ENCODE measurements around the gene PTGER3. TPM values are rescaled to one million over a fixed set of nuclear protein-coding genes. Genes with fewer than 3 reads are reported as not detected.

Gene PTGER3
- polyA plus RNA-seq, 3 donors, result 0.29 TPM; not detected in 2

GRCh38 chr1:70970407-70970806 lies 77.2 kb downstream of the PTGER3 start:
- Histone ChIP-seq H3K79me2 (ENCODE audit: insufficient read depth, low read length) (no peaks in the 10 kb centered on the region), H2AFZ (ENCODE audit: insufficient read depth, low read depth, low read length, poor library complexity, severe bottlenecking) (no peak overlapping the region), H3K9ac (ENCODE audit: insufficient read depth, low read length, poor library complexity, severe bottlenecking) (no peak overlapping the region), H3K27me3 (ENCODE audit: control insufficient read depth in 2 of 2, insufficient read depth in 2 of 2, low read length in 2 of 2) (no peaks in the 10 kb centered on the region), H3K9me3 (replicated peaks in 1 of 2; ENCODE audit: control insufficient read depth in 1 of 2, insufficient read depth in 1 of 2, low read length in 2 of 2) (no peaks in the 10 kb centered on the region), H3K4me2 (replicated peaks; ENCODE audit: extremely low read depth, low read length, poor library complexity, severe bottlenecking) (no peak overlapping the region), H3K4me3 (replicated peaks in 1 of 3; ENCODE audit: low read depth in 2 of 3, low read length in 3 of 3) (no peak overlapping the region), H3K4me1 (ENCODE audit: control insufficient read depth in 1 of 2, insufficient read depth in 2 of 2, low read length in 2 of 2) (no peaks in the 10 kb centered on the region), H3K27ac (ENCODE audit: low read depth in 1 of 2, low read length in 2 of 2) (no peak overlapping the region), H3K36me3 (replicated peaks in 1 of 2; ENCODE audit: control insufficient read depth in 1 of 2, insufficient read depth in 2 of 2, low read length in 2 of 2) (no peaks in the 10 kb centered on the region), H4K20me1 (ENCODE audit: insufficient read depth, low read length) (no peaks in the 10 kb centered on the region)
- no peak overlapping the region for H3K4me3 Mint-ChIP-seq
- TF ChIP-seq CTCF (IDR thresholded peaks at IDR 0.05), result no peak
- H3K27ac Mint-ChIP-seq, result no peak overlapping the region
- peaks cover 0 to 3% (median 1%) of the 10 kb centered on the region in 3 donors for H3K27me3 Mint-ChIP-seq (ENCODE audit: low read depth in 3 of 3)
- no peaks in the 10 kb centered on the region for H3K9me3 Mint-ChIP-seq
- no peak for DNase-seq
- no peaks in the 10 kb centered on the region for H3K36me3 Mint-ChIP-seq
- no CpG with 5 or more reads among the region's 4 CpGs for WGBS (ENCODE audit: insufficient coverage)
- H3K4me1 Mint-ChIP-seq, result no peaks in the 10 kb centered on the region
- intact Hi-C loops (cut with micrococcal nuclease), result no loop called here

GRCh38 chr1:70966018-70966638 lies 81.5 kb downstream of the PTGER3 start:
- H3K27ac Mint-ChIP-seq, result no peak overlapping the region
- no CpG with 5 or more reads among the region's 2 CpGs for WGBS (ENCODE audit: insufficient coverage)

More at GRCh38 chr1:70966018-70966638, 81.5 kb downstream of the PTGER3 start:
- H3K79me2 ChIP-seq (ENCODE audit: insufficient read depth, low read length), result no peaks in the 10 kb centered on the region
- H3K27ac ChIP-seq (ENCODE audit: low read depth in 1 of 2, low read length in 2 of 2), result no peak overlapping the region
- H3K9me3 Mint-ChIP-seq, result peaks cover 2 to 16% (median 13%) of the 10 kb centered on the region in 7 donors
- peaks cover 3% of the 10 kb centered on the region for H3K4me1 Mint-ChIP-seq
- no peak overlapping the region for H3K4me2 ChIP-seq (replicated peaks; ENCODE audit: extremely low read depth, low read length, poor library complexity, severe bottlenecking)
- TF ChIP-seq CTCF (IDR thresholded peaks at IDR 0.05), result peak; percentile 68
- no peaks in the 10 kb centered on the region for H3K36me3 Mint-ChIP-seq
- H4K20me1 ChIP-seq (ENCODE audit: insufficient read depth, low read length), result no peaks in the 10 kb centered on the region
- peaks cover 0 to 3% of the 10 kb centered on the region in 2 donors for H3K9me3 ChIP-seq (replicated peaks in 1 of 2; ENCODE audit: control insufficient read depth in 1 of 2, insufficient read depth in 1 of 2, low read length in 2 of 2)
- peak in 1 of 3 donors; percentile 14 for DNase-seq
- no peak overlapping the region for H3K9ac ChIP-seq (ENCODE audit: insufficient read depth, low read length, poor library complexity, severe bottlenecking)
- H3K4me1 ChIP-seq (ENCODE audit: control insufficient read depth in 1 of 2, insufficient read depth in 2 of 2, low read length in 2 of 2), result no peaks in the 10 kb centered on the region
- peaks cover 0 to 3% (median 1%) of the 10 kb centered on the region in 3 donors for H3K27me3 Mint-ChIP-seq (ENCODE audit: low read depth in 3 of 3)
- no peaks in the 10 kb centered on the region for H3K36me3 ChIP-seq (replicated peaks in 1 of 2; ENCODE audit: control insufficient read depth in 1 of 2, insufficient read depth in 2 of 2, low read length in 2 of 2)
- intact Hi-C loops (cut with micrococcal nuclease), result no loop called here
- H3K4me3 Mint-ChIP-seq, result no peak overlapping the region
- H3K4me3 ChIP-seq (replicated peaks in 1 of 3; ENCODE audit: low read depth in 2 of 3, low read length in 3 of 3), result no peak overlapping the region
- H3K27me3 ChIP-seq (ENCODE audit: control insufficient read depth in 2 of 2, insufficient read depth in 2 of 2, low read length in 2 of 2), result no peaks in the 10 kb centered on the region
- H2AFZ ChIP-seq (ENCODE audit: insufficient read depth, low read depth, low read length, poor library complexity, severe bottlenecking), result no peak overlapping the region

Data from CD14-positive monocyte (primary cell).